ENCODE results near the gene CR2.

DNA sequence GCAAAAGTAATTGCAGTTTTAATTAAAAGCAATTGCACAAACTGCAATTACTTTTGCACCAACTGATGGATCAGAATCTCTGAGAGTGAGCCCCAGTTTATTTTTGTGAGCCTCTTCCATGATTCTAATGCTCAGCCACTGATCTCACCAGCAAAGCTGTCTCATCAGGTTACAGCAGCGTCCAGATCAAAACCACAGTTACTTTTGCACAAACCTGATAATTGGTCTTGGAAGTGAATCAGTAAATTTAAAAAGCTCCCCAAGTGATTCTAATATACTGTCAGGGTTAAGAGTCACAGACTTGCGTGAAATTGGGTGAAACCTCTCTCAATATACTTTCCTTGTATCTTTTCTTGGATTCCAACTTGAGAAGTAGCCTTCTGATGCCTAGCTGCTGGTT is 13.5 kb upstream of the CR2 start:
- TF ChIP-seq, protein P1, sequence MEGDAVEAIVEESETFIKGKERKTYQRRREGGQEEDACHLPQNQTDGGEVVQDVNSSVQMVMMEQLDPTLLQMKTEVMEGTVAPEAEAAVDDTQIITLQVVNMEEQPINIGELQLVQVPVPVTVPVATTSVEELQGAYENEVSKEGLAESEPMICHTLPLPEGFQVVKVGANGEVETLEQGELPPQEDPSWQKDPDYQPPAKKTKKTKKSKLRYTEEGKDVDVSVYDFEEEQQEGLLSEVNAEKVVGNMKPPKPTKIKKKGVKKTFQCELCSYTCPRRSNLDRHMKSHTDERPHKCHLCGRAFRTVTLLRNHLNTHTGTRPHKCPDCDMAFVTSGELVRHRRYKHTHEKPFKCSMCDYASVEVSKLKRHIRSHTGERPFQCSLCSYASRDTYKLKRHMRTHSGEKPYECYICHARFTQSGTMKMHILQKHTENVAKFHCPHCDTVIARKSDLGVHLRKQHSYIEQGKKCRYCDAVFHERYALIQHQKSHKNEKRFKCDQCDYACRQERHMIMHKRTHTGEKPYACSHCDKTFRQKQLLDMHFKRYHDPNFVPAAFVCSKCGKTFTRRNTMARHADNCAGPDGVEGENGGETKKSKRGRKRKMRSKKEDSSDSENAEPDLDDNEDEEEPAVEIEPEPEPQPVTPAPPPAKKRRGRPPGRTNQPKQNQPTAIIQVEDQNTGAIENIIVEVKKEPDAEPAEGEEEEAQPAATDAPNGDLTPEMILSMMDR (IDR thresholded peaks at IDR 0.05), result no peak
- no peak for TF ChIP-seq POLR2A (IDR thresholded peaks at IDR 0.05)
